Effector memory CD8-positive, alpha-beta T cell (primary cell): Measurements from ENCODE around the gene UBASH3A.
"Not testable (repeated sequence)": the region's sequence is repeated elsewhere in the genome, so short reads cannot be mapped to it uniquely, and the experiment has no call there.

Source experiments
- ATAC-seq: fragments of 150-1000 bp; cut with Tn5 transposase; replicated peaks from 2 replicates; pipeline ENCODE4 v1.10.0; 2021; ENCODE audit warnings: mild to moderate bottlenecking, moderate library complexity
- DNase-seq, 3 experiments: peaks; one replicate each; pipeline ENCODE4 v3.0.0; 2021
- H3K27ac Mint-ChIP-seq, 2 donors: one replicate each; pipeline ENCODE4 v1.8.0; 2022; ENCODE audit warnings: mild to moderate bottlenecking in 2 of 2, mixed read lengths in 2 of 2, moderate library complexity in 2 of 2
- H3K27me3 Mint-ChIP-seq, 2 donors: one replicate each; pipeline ENCODE4 v1.8.0; 2022; ENCODE audit warnings: mixed read lengths in 2 of 2
- H3K36me3 Mint-ChIP-seq: one replicate; pipeline ENCODE4 v1.8.0; 2022; ENCODE audit warnings: mild to moderate bottlenecking, moderate library complexity, mixed read lengths; ENCODE audit not compliant: insufficient read depth
- H3K4me1 Mint-ChIP-seq, 2 donors: one replicate each; pipeline ENCODE4 v1.8.0; 2022; ENCODE audit warnings: low read depth in 2 of 2, mixed read lengths in 2 of 2
- H3K4me3 Mint-ChIP-seq, 2 donors: one replicate each; pipeline ENCODE4 v1.8.0; 2022; ENCODE audit warnings: mild to moderate bottlenecking in 2 of 2, mixed read lengths in 2 of 2, moderate library complexity in 2 of 2
- H3K9me3 Mint-ChIP-seq, 2 donors: one replicate each; pipeline ENCODE4 v1.8.0; 2022; ENCODE audit warnings: mixed read lengths in 2 of 2

Gene UBASH3A

DNA sequence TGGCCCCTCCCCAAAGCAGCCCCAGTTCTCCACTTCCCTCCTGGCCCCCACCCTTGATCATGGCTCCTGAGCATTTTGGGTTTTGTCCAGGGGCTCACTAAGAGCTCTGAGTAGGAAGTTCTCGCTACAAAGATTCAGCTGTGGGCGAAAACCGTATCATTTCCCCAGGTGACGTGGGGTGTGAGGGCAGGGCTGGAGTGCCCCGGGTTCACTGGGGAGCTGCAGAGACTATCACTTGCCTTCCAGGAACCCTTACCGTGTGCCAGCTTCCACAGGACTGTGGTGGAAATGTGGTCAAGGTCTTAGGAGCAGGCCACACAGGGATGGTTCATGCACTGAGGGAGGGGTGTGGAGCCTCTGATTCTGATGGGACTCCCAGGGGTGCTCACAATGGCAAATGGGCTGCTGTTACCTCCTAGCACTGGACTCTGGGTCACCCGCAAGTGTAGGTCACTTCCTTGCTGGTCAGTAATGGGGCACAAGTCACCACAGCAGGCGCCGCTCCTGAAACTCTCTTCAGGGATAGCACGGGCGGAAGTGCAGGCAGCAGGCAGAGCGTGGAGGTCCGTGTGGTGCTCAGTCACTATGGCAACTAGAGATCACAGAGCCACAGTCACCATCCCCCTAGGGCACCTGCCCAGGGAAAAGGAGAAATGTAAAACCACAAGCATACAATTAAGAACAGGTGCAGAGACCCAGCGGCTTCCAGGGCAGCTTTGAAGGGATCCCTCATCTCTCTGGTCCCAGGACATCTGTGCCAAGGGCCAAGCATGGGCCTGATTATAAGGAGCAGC lies 56.9 kb downstream of the UBASH3A start:
- peak; percentile 9 for ATAC-seq
- peaks cover 29 to 30% of the 10 kb centered on the region in 2 donors for H3K4me1 Mint-ChIP-seq

GRCh38 chr21:42461185-42461520 lies 57.5 kb downstream of the UBASH3A start:
- Mint-ChIP-seq H3K9me3 (no peaks in the 10 kb centered on the region), H3K27me3 (no peaks in the 10 kb centered on the region), H3K4me3 (no peak overlapping the region), H3K4me1 (peaks cover 30 to 31% of the 10 kb centered on the region in 2 donors), H3K36me3 (peaks cover 11% of the 10 kb centered on the region), H3K27ac (peak overlapping the region in 1 of 2 donors; percentile 82)
- ATAC-seq = no peak
- DNase-seq = no peak

More for the DNA sequence above, 56.9 kb downstream of the UBASH3A start:
- no peak overlapping the region for H3K4me3 Mint-ChIP-seq
- no peaks in the 10 kb centered on the region for H3K27me3 Mint-ChIP-seq
- peaks cover 7% of the 10 kb centered on the region for H3K36me3 Mint-ChIP-seq
- H3K27ac Mint-ChIP-seq = peak overlapping the region in 1 of 2 donors; percentile 82
- H3K9me3 Mint-ChIP-seq = no peaks in the 10 kb centered on the region
- DNase-seq = no peak

DNA sequence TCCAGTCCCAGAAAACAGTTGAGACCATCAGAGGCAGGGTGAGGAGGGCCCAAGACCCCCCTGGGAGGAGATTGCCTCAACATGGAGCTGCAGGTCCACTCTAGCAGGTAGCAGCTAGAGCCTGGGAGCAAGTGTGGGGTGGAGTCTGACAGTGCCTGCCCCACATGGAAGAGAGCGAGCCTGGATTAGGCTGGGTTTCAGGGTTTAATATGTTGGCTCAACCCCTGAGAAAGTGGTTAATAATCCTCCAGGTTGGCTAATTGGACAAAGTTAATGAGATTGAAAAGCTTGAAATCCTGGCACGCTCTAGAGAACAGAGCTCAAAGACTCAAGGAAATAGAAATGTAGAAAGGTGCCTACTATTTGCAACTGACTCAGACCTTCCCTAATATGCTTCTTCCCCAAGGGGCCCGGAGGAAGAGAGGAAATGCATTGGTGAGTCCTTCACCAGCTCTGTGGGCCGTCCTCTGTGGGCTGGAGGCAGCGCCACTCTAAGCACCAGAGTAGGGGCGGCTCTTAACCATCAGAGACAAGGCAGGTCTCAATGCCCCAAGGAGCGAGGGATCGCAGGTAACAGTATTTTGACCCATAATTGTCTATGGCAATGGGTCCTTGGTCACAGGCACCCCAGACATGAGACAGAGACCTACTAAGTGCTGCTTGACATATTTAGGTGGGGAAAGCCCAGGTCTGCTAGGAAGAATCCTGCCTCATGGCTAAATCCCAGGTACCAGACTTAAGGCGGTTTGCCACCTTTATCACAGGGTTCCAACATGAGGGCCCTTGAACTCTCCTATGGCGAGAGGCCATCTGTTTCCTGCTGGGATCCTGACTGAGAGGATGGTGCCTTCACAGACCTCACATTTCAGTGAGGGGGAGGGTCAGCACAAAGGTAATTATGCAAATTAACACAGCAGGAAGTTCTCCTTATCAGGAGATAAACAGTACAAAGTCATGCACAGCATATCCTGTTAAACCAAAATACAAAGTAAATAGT lies 58.5 kb downstream of the UBASH3A start:
- H3K27me3 Mint-ChIP-seq = no peaks in the 10 kb centered on the region
- H3K9me3 Mint-ChIP-seq = no peaks in the 10 kb centered on the region
- peak overlapping the region in 1 of 2 donors; percentile 82 for H3K27ac Mint-ChIP-seq
- H3K4me3 Mint-ChIP-seq = peak overlapping the region in 1 of 2 donors; percentile 36
- ATAC-seq = no peak
- DNase-seq = no peak
- H3K36me3 Mint-ChIP-seq = peaks cover 12% of the 10 kb centered on the region
- H3K4me1 Mint-ChIP-seq = peaks cover 20 to 29% of the 10 kb centered on the region in 2 donors

DNA sequence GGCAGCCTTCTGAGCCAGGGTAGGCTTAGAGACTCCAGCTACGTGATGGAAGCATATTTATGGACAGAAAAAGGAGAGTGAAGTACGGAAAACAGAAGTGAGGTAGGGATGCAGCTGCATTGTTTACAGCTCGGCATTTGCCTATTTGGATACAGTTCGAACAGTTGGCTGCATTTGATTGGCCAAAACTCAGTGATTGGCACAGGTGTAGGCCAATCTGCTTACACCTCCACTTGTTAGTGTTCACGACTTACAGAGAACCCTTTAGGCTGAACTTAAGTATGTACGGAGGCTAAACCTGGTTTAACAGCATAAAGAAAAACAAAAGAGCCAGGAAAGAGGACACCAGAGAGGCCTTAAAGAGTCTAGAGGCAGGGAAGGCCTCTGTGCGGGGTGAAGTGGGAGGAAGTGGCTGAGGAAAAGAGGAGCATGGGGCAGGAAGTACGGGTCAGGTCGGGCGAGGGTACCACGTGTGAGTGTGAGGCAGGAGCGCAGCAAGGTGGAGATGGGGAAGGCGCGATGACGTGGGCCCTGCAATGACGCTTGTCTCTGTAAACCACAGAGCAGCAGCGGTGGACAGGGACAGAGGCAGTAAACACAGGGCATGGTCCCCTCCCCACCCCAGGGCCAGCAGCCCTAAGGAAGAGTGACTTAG lies 60.3 kb downstream of the UBASH3A start:
- ATAC-seq (peak; percentile 94), DNase-seq (peak; percentile 68 to 74 (median 73))
- Mint-ChIP-seq H3K4me3 (peak overlapping the region; percentile 53 to 63), H3K36me3 (peaks cover 12% of the 10 kb centered on the region), H3K27me3 (no peaks in the 10 kb centered on the region), H3K27ac (peak overlapping the region; percentile 86 to 88), H3K9me3 (no peaks in the 10 kb centered on the region), H3K4me1 (peaks cover 20 to 31% of the 10 kb centered on the region in 2 donors)

DNA sequence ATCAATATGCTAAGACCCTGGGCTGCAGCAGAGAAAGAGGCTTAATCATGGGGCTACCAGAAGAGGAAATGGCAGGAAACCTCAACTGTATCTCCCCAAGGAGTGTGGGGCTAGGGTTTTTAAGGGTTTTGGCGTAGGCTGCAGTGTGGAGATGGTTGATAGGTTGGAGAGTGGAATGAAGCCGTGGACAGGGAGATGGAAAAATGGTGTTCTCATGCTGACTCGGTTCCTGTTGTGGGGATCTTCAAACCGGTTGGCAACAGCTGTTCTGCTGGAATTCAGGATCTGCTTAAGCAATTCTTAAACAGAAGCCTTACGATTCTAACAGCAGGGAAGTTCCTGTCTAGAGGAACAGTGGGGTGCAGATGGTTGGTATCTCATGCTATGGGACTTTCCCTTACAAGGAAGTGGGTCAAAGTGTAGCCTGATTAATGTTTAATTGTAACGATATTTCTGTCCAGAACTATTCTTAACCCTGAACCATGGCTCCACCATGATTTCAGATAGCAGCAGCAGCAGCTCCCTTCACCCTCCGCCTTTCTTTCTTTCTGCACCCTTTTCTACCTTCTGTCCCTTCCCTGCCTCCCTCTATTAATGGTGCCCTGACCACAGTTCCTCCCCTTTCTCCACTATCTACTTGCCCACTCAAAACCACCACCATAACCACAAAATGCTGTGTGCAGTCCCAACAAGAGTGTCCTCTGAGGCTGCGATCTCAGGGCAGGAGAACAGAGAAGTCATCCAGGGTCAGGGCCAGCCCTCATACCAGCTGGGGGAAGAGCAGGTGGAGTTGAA lies 61.5 kb downstream of the UBASH3A start:
- peaks cover 20 to 31% of the 10 kb centered on the region in 2 donors for H3K4me1 Mint-ChIP-seq
- H3K27ac Mint-ChIP-seq = peak overlapping the region; percentile 86 to 88
- ATAC-seq = peak; percentile 11
- no peaks in the 10 kb centered on the region for H3K27me3 Mint-ChIP-seq
- no peak for DNase-seq
- H3K9me3 Mint-ChIP-seq = no peaks in the 10 kb centered on the region
- H3K4me3 Mint-ChIP-seq = peak overlapping the region in 1 of 2 donors; percentile 27
- peaks cover 12% of the 10 kb centered on the region for H3K36me3 Mint-ChIP-seq

DNA sequence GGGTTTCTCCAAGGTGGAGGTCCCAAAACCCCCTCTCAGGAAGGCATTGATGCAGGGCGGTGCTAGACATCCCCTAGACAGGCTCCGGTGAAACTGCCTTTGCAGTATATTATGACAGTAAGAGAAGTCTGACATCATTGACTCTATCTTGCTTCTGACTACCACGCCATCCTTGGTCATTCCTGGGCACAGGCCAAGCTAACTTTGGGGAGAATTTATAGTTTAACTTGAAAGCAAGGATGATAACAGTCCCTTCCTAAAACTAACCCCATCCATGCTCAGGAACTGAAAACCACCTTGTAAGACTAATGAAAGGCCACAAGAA lies 62.1 kb downstream of the UBASH3A start:
- Mint-ChIP-seq H3K36me3 (peaks cover 12% of the 10 kb centered on the region), H3K4me3 (no peak overlapping the region), H3K27me3 (no peaks in the 10 kb centered on the region), H3K9me3 (no peaks in the 10 kb centered on the region), H3K27ac (peak overlapping the region; percentile 86 to 88), H3K4me1 (peaks cover 20 to 31% of the 10 kb centered on the region in 2 donors)
- DNase-seq = no peak
- no peak for ATAC-seq

DNA sequence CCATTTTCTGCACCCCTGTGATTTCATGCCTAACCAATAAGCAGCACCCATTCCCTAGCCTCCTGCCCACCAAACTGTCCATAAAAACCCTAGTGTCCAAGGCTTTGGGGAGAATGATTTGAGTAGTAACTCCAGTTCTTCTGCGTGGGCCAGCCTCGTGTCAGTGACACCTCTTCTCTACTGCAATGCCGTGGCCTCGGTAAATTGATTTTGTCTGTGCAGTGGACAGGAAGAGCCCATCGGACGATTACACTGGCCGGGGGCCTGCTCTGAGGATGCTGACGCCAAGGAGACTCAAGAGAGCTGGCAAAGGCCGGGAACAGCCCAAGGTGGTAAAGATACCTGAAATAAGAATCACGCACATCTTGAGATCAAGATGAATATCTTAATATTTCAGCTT lies 63.0 kb downstream of the UBASH3A start:
- Mint-ChIP-seq H3K27me3 (no peaks in the 10 kb centered on the region), H3K4me3 (no peak overlapping the region), H3K27ac (no peak overlapping the region), H3K36me3 (peaks cover 12% of the 10 kb centered on the region), H3K9me3 (no peaks in the 10 kb centered on the region), H3K4me1 (peaks cover 20 to 31% of the 10 kb centered on the region in 2 donors)
- no peak for ATAC-seq
- no peak for DNase-seq

DNA sequence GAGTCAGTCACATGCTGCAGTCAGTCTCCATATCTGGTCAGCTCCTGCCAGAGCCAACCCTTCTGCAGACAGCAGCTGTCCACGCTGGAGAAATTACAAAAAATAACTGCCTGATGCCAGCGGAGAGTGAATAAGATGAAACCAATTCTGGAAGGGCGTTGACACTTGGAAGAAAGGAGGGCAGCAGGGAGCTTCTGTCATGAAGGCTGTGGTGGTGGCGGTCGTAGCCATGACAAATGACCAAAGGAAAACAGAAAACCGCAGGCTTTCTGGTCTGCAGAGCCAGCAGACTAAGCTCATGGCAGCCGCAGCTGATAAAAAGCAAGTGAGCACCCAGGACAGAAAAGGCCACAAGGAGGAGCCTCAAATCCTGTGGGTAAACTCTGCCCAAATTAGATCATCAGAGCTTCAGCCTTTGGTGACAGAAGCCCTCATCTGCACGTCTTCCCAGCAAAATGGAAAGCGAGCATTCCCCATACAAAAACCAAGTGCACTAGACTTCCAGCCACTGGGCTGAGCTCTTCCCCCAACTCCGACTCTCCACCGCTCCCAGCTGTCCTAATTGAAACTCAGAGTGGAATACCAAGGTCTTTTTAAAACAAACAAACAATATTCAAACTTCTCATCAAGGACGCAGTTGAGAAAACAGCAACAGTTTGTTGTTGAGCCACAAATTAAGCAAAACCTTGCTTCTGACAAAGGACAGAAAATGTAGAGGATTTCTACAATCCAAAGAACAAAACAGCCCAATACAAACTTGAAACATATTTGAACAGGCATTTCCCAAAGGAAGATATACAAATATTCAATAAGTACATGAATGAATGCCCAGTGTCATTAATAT lies 63.7 kb downstream of the UBASH3A start:
- Mint-ChIP-seq H3K27ac (peak overlapping the region in 1 of 2 donors; percentile 66), H3K9me3 (no peaks in the 10 kb centered on the region), H3K4me3 (no peak overlapping the region), H3K4me1 (peaks cover 20 to 31% of the 10 kb centered on the region in 2 donors), H3K27me3 (no peaks in the 10 kb centered on the region), H3K36me3 (peaks cover 12% of the 10 kb centered on the region)
- DNase-seq (no peak), ATAC-seq (no peak)

DNA sequence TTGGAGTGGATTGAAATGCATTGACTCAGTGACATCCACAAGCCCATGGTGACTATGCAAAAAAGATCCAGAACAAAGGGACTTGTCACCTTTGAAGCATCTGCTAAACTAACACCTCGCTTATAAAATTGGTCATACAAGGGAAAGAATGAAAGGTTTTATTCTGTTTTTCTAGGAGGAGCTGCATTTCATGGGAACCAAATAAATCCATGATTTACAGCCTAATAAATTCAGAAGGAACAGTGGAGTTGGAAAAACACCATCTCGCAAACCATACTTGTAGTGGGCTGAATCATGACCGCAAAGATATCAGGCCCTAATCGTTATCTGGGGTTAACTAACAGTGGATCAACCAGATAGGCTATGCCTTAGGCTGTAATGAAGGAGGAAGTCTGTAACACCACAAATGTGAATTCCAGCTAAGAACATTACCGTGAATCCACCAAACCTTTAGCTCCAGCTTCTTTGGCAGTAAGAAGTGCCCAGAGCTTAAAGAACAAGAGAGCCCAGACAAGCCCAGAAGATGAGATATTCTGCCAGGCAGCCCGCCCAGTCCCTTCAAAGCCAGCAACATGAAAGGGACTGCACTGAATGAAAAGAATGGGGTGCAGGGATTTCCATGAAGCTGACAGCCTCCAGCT lies 64.9 kb downstream of the UBASH3A start:
- Mint-ChIP-seq H3K4me1 (peaks cover 20 to 27% of the 10 kb centered on the region in 2 donors), H3K27ac (peak overlapping the region in 1 of 2 donors; percentile 26)
- no peak for ATAC-seq

DNA sequence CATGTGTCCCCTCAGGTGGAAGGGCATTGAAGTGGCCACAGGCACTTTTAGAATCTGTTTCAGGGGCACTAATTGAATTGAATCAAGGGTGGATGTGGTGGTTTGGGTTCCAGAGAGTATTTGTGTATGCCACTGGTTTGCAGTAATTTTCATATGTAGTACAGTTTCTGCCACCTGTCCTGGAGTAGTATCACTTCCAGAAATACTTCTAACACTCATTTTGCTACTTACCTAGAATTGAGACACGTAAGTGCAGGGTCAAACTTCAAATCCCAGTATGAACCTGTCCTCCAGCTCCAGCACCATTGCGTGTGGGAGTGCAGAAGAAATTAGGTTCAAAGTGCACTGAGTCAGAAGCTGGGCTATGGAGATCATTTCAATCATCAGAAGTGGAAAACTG lies 65.6 kb downstream of the UBASH3A start:
- peaks cover 14 to 20% of the 10 kb centered on the region in 2 donors for H3K4me1 Mint-ChIP-seq
- peaks cover 5% of the 10 kb centered on the region for H3K36me3 Mint-ChIP-seq
- DNase-seq = no peak
- no peak for ATAC-seq
- no peak overlapping the region for H3K4me3 Mint-ChIP-seq
- H3K9me3 Mint-ChIP-seq = no peaks in the 10 kb centered on the region
- H3K27me3 Mint-ChIP-seq = peaks cover 4 to 8% of the 10 kb centered on the region in 2 donors
- peak overlapping the region in 1 of 2 donors; percentile 26 for H3K27ac Mint-ChIP-seq

More for the DNA sequence above, 64.9 kb downstream of the UBASH3A start:
- Mint-ChIP-seq H3K36me3 (peaks cover 10% of the 10 kb centered on the region), H3K27me3 (peaks cover 0 to 1% of the 10 kb centered on the region in 2 donors), H3K4me3 (no peak overlapping the region), H3K9me3 (no peaks in the 10 kb centered on the region)
- no peak for DNase-seq

DNA sequence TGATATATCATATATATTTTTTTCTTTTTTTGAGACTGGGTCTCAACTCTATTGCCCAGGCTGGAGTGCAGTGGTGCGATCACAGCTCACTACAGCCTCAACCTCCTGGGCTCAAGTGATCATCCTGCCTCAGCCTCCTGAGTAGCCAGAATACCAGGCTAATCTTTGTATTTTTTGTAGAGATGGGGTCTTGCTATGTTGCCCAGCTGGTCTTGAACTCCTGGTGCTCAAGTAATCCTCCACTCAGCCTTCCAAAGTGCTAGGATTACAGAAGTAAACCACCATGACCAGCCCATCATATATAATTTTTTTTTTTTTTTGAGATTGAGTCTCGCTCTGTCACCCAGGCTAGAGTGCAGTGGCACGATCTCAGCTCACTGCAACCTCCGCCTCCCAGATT lies 66.0 kb downstream of the UBASH3A start:
- H3K27ac Mint-ChIP-seq, DNase-seq, H3K4me3 Mint-ChIP-seq, ATAC-seq, H3K36me3 Mint-ChIP-seq, H3K9me3 Mint-ChIP-seq: not testable (repeated sequence)
- Mint-ChIP-seq H3K27me3 (peaks cover 9 to 12% of the 10 kb centered on the region in 2 donors), H3K4me1 (peaks cover 10 to 17% of the 10 kb centered on the region in 2 donors)
